SKM-1 (cell line): Measurements from ENCODE around the gene ZNF17.

Experiments used
- DNase-seq: peaks from one replicate; lab custom pipeline; 2025; ENCODE audit not compliant: unreplicated experiment; lab: John Stamatoyannopoulos, UW

ZNF17 gene

GRCh38 chr19:57421037-57421436 is 10.1 kb downstream of the ZNF17 start:
- no peak for DNase-seq

- no peak for DNase-seq
Observed at GRCh38 chr19:57434386-57435061, 23.6 kb downstream of the ZNF17 start.

GRCh38 chr19:57435062-57435978 is 24.4 kb downstream of the ZNF17 start, which contains the start of gene ZNF749:
Gene ZNF749 (plus strand): TSS chr19:57435325. CDS start chr19:57435579, 254 bp downstream.
- peak; percentile 80 for DNase-seq

- no peak for DNase-seq
Observed at GRCh38 chr19:57436417-57436816, 25.5 kb downstream of the ZNF17 start.

DNA sequence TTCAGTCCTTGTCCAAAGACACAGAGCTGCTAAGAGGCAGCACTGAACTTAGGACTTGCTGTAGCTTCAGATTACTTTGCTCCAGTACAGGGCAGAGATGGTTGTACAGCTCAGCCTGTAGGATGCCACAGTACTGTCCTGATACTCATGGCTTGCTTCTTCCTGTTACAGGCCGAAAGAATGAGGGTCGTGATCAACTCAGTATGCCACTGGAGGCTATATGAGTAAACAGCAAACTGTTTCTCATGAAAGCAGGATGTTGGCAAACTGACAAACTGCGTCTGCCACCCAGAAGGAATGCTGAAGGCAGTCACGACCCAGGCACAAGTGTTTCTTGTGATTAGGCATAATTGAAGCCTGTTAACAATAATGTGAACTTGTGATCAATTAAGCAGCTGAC is 27.0 kb downstream of the ZNF17 start:
- DNase-seq, result no peak

DNA sequence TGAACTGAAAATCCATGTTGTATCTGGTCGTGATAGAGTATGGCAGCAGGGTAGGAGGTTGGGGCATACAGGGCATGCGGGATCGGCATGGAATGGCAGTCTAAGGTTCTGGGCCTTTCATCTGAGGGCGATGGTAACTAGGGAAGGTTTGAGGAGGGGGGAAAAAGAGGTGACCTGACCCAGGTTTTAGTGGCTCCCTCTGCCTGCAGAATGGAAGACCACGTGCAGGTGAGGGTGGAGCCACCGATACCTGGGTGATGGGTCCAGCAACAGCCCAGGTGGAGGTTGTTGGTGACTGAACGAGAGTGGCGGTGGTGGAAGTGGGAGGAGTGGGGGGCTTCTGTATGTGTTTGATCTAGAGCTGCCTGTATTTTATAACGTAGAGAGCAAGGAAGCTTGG is 28.0 kb downstream of the ZNF17 start:
- no peak for DNase-seq

DNA sequence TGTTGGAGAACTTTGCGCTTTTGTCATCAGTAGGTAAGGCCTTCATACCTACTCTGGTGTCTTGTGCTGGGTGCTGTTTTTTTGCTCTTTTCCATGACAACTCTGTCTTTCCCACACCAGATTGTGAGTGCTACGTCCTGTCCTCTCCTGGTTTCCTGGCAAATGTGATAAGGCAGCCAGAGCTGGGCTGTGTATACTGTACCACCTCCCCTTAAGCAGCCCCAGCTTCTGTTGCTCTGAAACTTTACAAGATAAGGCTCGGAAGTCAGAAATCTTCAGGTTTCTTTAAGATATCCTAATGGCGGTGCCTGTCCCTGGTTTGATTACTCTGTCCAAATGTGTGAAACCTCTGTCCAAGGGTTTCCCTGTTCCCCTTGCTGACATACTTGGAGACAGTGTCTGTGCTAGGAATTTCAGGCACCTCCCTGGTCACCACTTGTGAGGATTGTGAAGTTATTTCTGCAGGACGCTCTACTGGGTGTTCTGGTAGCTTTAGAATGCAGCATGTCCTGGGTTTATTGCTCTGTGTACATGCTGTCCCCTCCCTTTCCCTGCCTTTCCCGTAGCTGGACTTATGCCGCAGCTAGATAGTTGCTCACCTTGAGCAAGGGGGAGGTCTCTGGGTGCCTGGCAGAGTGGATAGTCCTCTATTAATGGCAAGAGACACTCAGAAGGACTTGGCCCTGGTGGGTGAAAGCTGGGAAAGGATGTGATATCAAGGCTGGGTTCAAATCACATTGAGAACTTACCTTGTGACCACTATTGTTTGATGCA is 31.2 kb downstream of the ZNF17 start:
- DNase-seq, result no peak

- no peak for DNase-seq
Observed at GRCh38 chr19:57443121-57443696, 32.2 kb downstream of the ZNF17 start.

- DNase-seq, result no peak
Observed at GRCh38 chr19:57452307-57452706, 41.3 kb downstream of the ZNF17 start.

DNA sequence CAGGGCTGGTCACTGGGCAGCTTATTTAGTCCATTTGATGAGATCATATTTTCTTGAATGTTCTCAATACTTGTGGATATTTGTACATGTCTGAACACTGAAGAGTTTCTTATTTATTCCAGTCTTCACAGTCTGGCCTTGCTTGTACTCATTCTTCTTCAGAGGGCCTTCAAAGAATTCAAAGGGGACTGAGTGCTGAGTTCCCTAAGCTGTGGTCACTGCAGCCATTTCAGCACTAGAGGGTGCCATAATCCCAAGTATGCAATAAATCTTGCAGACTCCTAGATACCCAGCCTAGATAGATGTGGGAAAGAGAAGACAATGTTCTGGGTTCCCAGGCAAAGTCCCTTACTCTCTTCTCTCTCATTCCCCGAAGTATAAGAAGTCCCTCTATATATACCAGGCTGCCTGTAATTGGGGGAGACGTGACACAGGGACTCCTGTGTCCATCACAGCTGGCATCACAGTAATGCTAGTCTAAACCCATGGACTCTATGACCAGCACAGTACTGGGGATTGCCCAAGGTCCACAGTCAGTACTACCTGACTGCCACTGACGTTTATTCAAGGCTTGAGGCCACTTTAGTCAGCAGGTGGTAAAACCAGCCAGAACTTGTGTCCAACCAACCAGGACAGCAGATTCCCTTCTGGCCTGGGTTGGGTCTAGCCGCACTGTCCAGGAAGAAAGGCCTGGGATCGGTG is 54.9 kb downstream of the ZNF17 start:
- peak; percentile 7 for DNase-seq

- DNase-seq, result no peak
Observed at GRCh38 chr19:57466489-57466888, 55.5 kb downstream of the ZNF17 start.
